ENCODE results near the gene GALNT2. TPM values are rescaled to one million over a fixed set of nuclear protein-coding genes. Genes with fewer than 3 reads are reported as not detected.

The GALNT2 gene
- total and polyA plus RNA-seq, 9 of the 15 experiments (the other 6 are each of a cell fraction or from before 2014, with no cell fraction given), result 1.6 to 106 (median 51.9) TPM

- H3K4me3 ChIP-seq, result no peak overlapping the region
- peaks cover 13% of the 10 kb centered on the region; the same call in 1 of the 3 replicates for H3K79me2 ChIP-seq (ENCODE audit: control insufficient read depth, insufficient read depth, low read length)
- no peak for TF ChIP-seq RBM39 (optimal IDR thresholded peaks at IDR 0.05; ENCODE audit: low read depth, low read length)
- TF ChIP-seq KLF1 (tag; IDR thresholded peaks at IDR 0.05), result no peak
- no peak for TF ChIP-seq TAF7 (tag; IDR thresholded peaks at IDR 0.05)
- peak; percentile 89 for TF ChIP-seq ZNF316 (IDR thresholded peaks at IDR 0.05)
- TF ChIP-seq RB1 (IDR thresholded peaks at IDR 0.05; ENCODE audit: low read depth), result no peak
- TF ChIP-seq NEUROD1 (IDR thresholded peaks at IDR 0.05; ENCODE audit: borderline replicate concordance, low read depth, low read length, partially characterized antibody), result no peak
- no peak for TF ChIP-seq SOX6 (IDR thresholded peaks at IDR 0.05)
- 0 out of 2 replicates have a peak, but pooled peaks have one; percentile 44 for TF ChIP-seq ZNF512 (tag; IDR thresholded peaks at IDR 0.05)
- TF ChIP-seq C11orf30 (IDR thresholded peaks at IDR 0.05; ENCODE audit: low read depth), result peak; percentile 82
- TF ChIP-seq SMARCB1 (IDR thresholded peaks at IDR 0.05; ENCODE audit: insufficient read length, low read depth), result no peak
- no peak for TF ChIP-seq GABPB1 (CRISPR knock-in tag; IDR thresholded peaks at IDR 0.05)
- H3K4me1 ChIP-seq (replicated peaks in 1 of 2; ENCODE audit: control insufficient read depth in 2 of 2, insufficient read depth in 2 of 2, low read length in 2 of 2), result peaks cover 0 to 9% of the 10 kb centered on the region in 2 experiments; a peak in 4 of 5 replicates
- H3K27ac ChIP-seq (ENCODE audit: extremely low read depth, low read depth, low read length), result no peak overlapping the region
- H3K9ac ChIP-seq (ENCODE audit: insufficient read depth in 1 of 2, low read depth in 2 of 2, low read length in 2 of 2), result no peak overlapping the region
- no peak overlapping the region for H2AFZ ChIP-seq (ENCODE audit: low read depth, low read length)
- ChIA-PET CTCF (ENCODE audit: low intra/inter-chr PET ratio) (no interaction called here), POLR2A (interaction anchor here (0.8 to 1.3 kb wide), 3 partner anchors 10 to 525 kb away, joined by 3 to 4 read pairs (median 3); no protein-coding TSS in a partner anchor)
- intact Hi-C loops (cut with micrococcal nuclease), result no loop called here
- H3K9me1 ChIP-seq (ENCODE audit: control insufficient read depth, insufficient read depth, low read length), result peaks cover 4% of the 10 kb centered on the region
- no TSS peak for BruUV-seq (replicated peaks)
- in situ Hi-C loops (cut with MboI), result no loop called here
- H3K9me3 ChIP-seq (replicated peaks; ENCODE audit: control insufficient read depth, insufficient read depth, low read depth, low read length), result no peaks in the 10 kb centered on the region
- DNase-seq (ENCODE audit: extremely low read depth in 1 of 4, low spot score in 3 of 4), result no peak
- peaks cover 12% of the 10 kb centered on the region; the same call in 2 of the 3 replicates for H3K36me3 ChIP-seq (ENCODE audit: control insufficient read depth, insufficient read depth, low read length)
- H3K4me2 ChIP-seq (ENCODE audit: insufficient read depth, low read length), result no peak overlapping the region
- no peaks in the 10 kb centered on the region for H3K27me3 ChIP-seq (ENCODE audit: control insufficient read depth in 2 of 2, insufficient read depth in 2 of 2, low read length in 2 of 2)
- FAIRE-seq, result no peak
- no peak for ATAC-seq
- H4K20me1 ChIP-seq (replicated peaks; ENCODE audit: control insufficient read depth, insufficient read depth, low read length), result 0 out of 2 replicates have a peak, but pooled peaks cover 5% of the 10 kb centered on the region
Observed at GRCh38 chr1:230226814-230227213, 159.8 kb downstream of the GALNT2 start.

Measured in K562 (cell line).